Panc1 (cell line): Measurements from ENCODE around the gene RARA. TPM values are rescaled to one million over a fixed set of nuclear protein-coding genes. Genes with fewer than 3 reads are reported as not detected.

Experiments
- ATAC-seq: fragments of 200-7000 bp; cut with Tn5 transposase; 2 replicates; pipeline ENCODE4 v1.9.1; 2020; ENCODE audit warnings: mild to moderate bottlenecking, moderate library complexity
- BruUV-seq: library from RNA; stranded (reverse); fragments of 400-500 nt; replicated peaks from 2 replicates; lab custom pipeline; 2021; lab: Mats Ljungman, UMichigan
- CTCF ChIA-PET: fragments of 300-600 bp; sonication (Branson Sonifier 250); formaldehyde crosslinking; loops from one replicate; lab custom pipeline; 2022; ENCODE audit warnings: antibody characterized with exemption; lab: Charles Lee
- POLR2A ChIA-PET: fragments of 300-600 bp; sonication (Branson Sonifier 250); formaldehyde crosslinking; loops from one replicate; lab custom pipeline; 2022; ENCODE audit warnings: antibody characterized with exemption; lab: Charles Lee
- DNase-seq: peaks from one replicate; pipeline ENCODE4 v3.0.0-alpha.2; 2010; ENCODE audit warnings: low read depth, low spot score
- H3K27ac ChIP-seq: 2 replicates; pipeline ENCODE4 v1.5.1; 2011; ENCODE audit warnings: mild to moderate bottlenecking, low read length, inconsistent platforms
- H3K27me3 ChIP-seq: fragments of 200-500 bp; sonication (Bioruptor generic); 2 replicates; pipeline ENCODE4 v1.6.0; 2014; ENCODE audit warnings: low read length, inconsistent platforms; ENCODE audit not compliant: control insufficient read depth, insufficient read depth
- H3K36me3 ChIP-seq: fragments of 200-500 bp; sonication (Bioruptor generic); 2 replicates; pipeline ENCODE4 v1.5.1; 2014; ENCODE audit warnings: inconsistent platforms, mild to moderate bottlenecking, low read length, moderate library complexity; ENCODE audit not compliant: control insufficient read depth, insufficient read depth
- H3K4me1 ChIP-seq: 2 replicates; pipeline ENCODE4 v1.5.1; 2011; ENCODE audit warnings: inconsistent platforms, mild to moderate bottlenecking, low read length, moderate library complexity; ENCODE audit not compliant: control insufficient read depth, insufficient read depth
- H3K4me3 ChIP-seq, 2 experiments: 2 replicates each; pipeline ENCODE4 v1.5.1; 2011 to 2012; ENCODE audit warnings: low read depth in 2 of 2, low read length in 2 of 2, mild to moderate bottlenecking in 2 of 2, inconsistent platforms in 1 of 2, moderate library complexity in 1 of 2
- H3K9me3 ChIP-seq: fragments of 200-500 bp; sonication (Bioruptor generic); 2 replicates; pipeline ENCODE4 v1.5.1; 2014; ENCODE audit warnings: low read depth, mild to moderate bottlenecking, inconsistent platforms, low read length, moderate library complexity; ENCODE audit not compliant: control insufficient read depth, insufficient read depth
- CTCF ChIP-seq: fragments of 450-650 bp; IDR thresholded peaks from 2 replicates; pipeline ENCODE4 v1.5.1; 2017; ENCODE audit warnings: mild to moderate bottlenecking
- POLR2AphosphoS5 ChIP-seq: IDR thresholded peaks from 2 replicates; pipeline ENCODE4 v1.6.1; 2012; ENCODE audit warnings: mild to moderate bottlenecking, low read depth, low read length, moderate library complexity
- REST ChIP-seq, 2 experiments: IDR thresholded peaks; 2 replicates each; pipeline ENCODE4 v1.6.1; 2011 to 2012; ENCODE audit warnings: low read depth in 2 of 2, control low read depth in 1 of 2, low read length in 1 of 2, mild to moderate bottlenecking in 1 of 2, moderate library complexity in 1 of 2; ENCODE audit not compliant: insufficient read depth in 1 of 2
- SIN3A ChIP-seq: IDR thresholded peaks from 2 replicates; pipeline ENCODE4 v1.6.1; 2012; ENCODE audit warnings: low read depth, mild to moderate bottlenecking, low read length, moderate library complexity, borderline replicate concordance; ENCODE audit not compliant: insufficient read depth
- TCF7L2 ChIP-seq: IDR thresholded peaks from 2 replicates; pipeline ENCODE4 v1.6.1; 2011; ENCODE audit warnings: mild to moderate bottlenecking, low read depth, low read length, inconsistent platforms
- in situ Hi-C: cut with HindIII; loops from 2 replicates; pipeline ENCODE4 v1.10.0; 2016; ENCODE audit warnings: low sequenced_read_pairs, low pct_unique_long_range_greater_than_20kb
- intact Hi-C: fragments of 100-400 bp; cut with micrococcal nuclease; formaldehyde crosslinking; loops from one replicate; pipeline ENCODE4 v1.10.0; 2022; ENCODE audit not compliant: unreplicated experiment
- total RNA-seq: library from RNA; stranded (reverse); gene quantifications from one replicate; pipeline ENCODE4 v1.2.1, GENCODE V29; 2021; ENCODE audit not compliant: unreplicated experiment

Gene RARA
- total RNA-seq, 1 experiment from 2014 or later, result 55.6 TPM

GRCh38 chr17:40337351-40337750 is 28.4 kb downstream of the RARA start:
- H3K27me3 ChIP-seq, result no peaks in the 10 kb centered on the region
- ChIA-PET CTCF (no interaction called here), POLR2A (no interaction called here)
- DNase-seq (no peak), ATAC-seq (no peak)
- H3K27ac ChIP-seq, result peak overlapping the region; percentile 24
- no peak overlapping the region for H3K4me3 ChIP-seq
- TF ChIP-seq TCF7L2 (no peak), CTCF (no peak), SIN3A (no peak), REST (IDR thresholded peaks at IDR 0.05; ENCODE audit: insufficient read depth in 1 of 2, low read depth in 2 of 2, low read length in 1 of 2) (no peak), POLR2AphosphoS5 (no peak)
- H3K4me1 ChIP-seq, result peaks cover 60% of the 10 kb centered on the region
- BruUV-seq, result no TSS peak
- in situ Hi-C loops, result no loop called here
- H3K9me3 ChIP-seq, result no peaks in the 10 kb centered on the region
- no peaks in the 10 kb centered on the region for H3K36me3 ChIP-seq
- intact Hi-C loops, result no loop called here

DNA sequence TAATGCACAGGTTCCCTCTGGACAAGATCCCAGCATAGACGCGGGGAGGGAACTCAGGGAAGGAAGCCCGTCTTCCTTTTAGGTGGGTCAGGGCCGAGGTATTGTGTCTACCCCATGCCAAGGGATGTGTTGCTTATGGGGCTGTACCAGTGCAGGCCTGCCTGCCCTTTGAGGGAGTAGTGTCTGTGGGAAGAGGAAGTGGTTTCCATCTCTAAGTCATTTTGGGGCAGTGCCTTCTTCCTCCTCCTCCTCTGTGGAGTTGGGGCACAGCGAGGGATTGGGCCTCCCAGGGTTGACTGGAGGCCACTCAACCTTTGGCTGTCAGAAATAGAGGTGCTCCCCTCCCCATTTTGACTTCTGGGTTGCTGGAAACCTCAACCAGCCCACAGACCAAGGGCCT is 29.1 kb downstream of the RARA start:
- TF ChIP-seq POLR2AphosphoS5 (no peak), REST (IDR thresholded peaks at IDR 0.05; ENCODE audit: insufficient read depth in 1 of 2, low read depth in 2 of 2, low read length in 1 of 2) (no peak), SIN3A (no peak), CTCF (no peak), TCF7L2 (no peak)
- no peak for ATAC-seq
- intact Hi-C loops (no loop called here), in situ Hi-C loops (no loop called here)
- H3K4me3 ChIP-seq, result no peak overlapping the region
- POLR2A ChIA-PET, result no interaction called here
- DNase-seq, result no peak
- no peak overlapping the region for H3K27ac ChIP-seq
- no peaks in the 10 kb centered on the region for H3K27me3 ChIP-seq
- no TSS peak for BruUV-seq
- H3K36me3 ChIP-seq, result no peaks in the 10 kb centered on the region
- peaks cover 59% of the 10 kb centered on the region for H3K4me1 ChIP-seq
- no peaks in the 10 kb centered on the region for H3K9me3 ChIP-seq
- CTCF ChIA-PET, result no interaction called here
